Mesothelial cell of epicardium (in vitro differentiated cells): ENCODE data around the gene C19orf25. TPM values are rescaled to one million over a fixed set of nuclear protein-coding genes. Genes with fewer than 3 reads are reported as not detected.
A peak's percentile ranks its signal among the peaks of the same experiment; 100 is the strongest.

Source experiments
- DNase-seq, 2 experiments: peaks; one replicate each; pipeline ENCODE4 v3.0.0; 2021; ENCODE audit warnings: low spot score in 2 of 2; ENCODE audit not compliant: unreplicated experiment in 2 of 2
- H3K27ac Mint-ChIP-seq: 2 replicates; pipeline ENCODE4 v1.8.0; 2021; ENCODE audit warnings: mixed read lengths
- H3K27me3 Mint-ChIP-seq: 2 replicates; pipeline ENCODE4 v1.8.0; 2021; ENCODE audit warnings: low read depth, mixed read lengths
- H3K36me3 Mint-ChIP-seq: 2 replicates; pipeline ENCODE4 v1.8.0; 2021; ENCODE audit warnings: mixed read lengths
- H3K4me1 Mint-ChIP-seq: 2 replicates; pipeline ENCODE4 v1.8.0; 2021; ENCODE audit warnings: mixed read lengths
- H3K4me3 Mint-ChIP-seq: 2 replicates; pipeline ENCODE4 v1.8.0; 2021; ENCODE audit warnings: mild to moderate bottlenecking, moderate library complexity, mixed read lengths
- H3K9me3 Mint-ChIP-seq: 2 replicates; pipeline ENCODE4 v1.8.0; 2021; ENCODE audit warnings: mixed read lengths
- total RNA-seq: library from RNA; stranded (reverse); gene quantifications from 3 replicates; pipeline ENCODE4 v1.2.1, GENCODE V29; 2021
- TF ChIP-seq, protein P1 (sequence below): fragments of 200-600 bp; sonication (generic); IDR thresholded peaks from one replicate; pipeline ENCODE4 v1.5.0; 2021; ENCODE audit warnings: antibody characterized with exemption; ENCODE audit not compliant: unreplicated experiment

The C19orf25 gene
- total RNA-seq, 1 donor from 2014 or later, result 29.4 TPM

DNA sequence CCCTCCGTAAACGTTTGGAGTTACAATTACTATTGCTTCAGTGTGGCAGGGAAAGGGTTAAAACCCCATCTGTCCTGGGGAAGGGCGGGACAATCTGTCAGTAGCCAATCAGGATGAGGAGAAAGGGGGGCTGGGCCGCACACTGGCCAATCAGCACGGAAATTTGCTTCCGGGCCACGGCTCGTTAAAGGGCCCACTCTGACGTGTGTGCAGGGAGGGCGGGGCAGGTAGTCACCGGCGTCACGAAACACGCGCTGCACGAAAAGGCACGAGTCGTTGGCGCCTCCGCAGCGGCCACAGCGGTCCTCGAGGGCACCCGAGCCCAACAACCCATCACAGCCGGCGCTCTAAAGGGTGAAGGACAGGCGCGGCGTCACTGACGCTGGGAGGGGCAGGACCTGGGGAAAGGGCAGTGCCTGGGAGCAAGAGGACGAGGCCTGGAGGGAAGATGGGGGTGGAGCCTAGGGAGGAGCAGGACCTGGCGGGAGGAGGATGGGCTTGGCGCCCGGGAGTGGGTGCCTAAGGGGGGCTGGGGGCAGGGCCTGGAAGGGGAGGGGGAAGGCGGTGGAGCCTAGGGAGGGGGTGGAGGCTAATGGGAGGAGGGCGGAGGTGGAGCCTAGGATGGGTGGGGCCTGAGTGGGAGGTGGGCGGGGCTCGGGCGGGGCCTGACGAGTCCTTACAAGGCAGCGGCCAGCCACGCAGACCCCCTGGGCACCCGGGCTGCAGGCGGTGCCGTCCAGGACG lies 28.9 kb upstream of the C19orf25 start:
- TF ChIP-seq, protein P1, sequence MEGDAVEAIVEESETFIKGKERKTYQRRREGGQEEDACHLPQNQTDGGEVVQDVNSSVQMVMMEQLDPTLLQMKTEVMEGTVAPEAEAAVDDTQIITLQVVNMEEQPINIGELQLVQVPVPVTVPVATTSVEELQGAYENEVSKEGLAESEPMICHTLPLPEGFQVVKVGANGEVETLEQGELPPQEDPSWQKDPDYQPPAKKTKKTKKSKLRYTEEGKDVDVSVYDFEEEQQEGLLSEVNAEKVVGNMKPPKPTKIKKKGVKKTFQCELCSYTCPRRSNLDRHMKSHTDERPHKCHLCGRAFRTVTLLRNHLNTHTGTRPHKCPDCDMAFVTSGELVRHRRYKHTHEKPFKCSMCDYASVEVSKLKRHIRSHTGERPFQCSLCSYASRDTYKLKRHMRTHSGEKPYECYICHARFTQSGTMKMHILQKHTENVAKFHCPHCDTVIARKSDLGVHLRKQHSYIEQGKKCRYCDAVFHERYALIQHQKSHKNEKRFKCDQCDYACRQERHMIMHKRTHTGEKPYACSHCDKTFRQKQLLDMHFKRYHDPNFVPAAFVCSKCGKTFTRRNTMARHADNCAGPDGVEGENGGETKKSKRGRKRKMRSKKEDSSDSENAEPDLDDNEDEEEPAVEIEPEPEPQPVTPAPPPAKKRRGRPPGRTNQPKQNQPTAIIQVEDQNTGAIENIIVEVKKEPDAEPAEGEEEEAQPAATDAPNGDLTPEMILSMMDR, result no peak
- Mint-ChIP-seq H3K27ac (peak overlapping the region; percentile 97), H3K4me3 (peak overlapping the region; percentile 78), H3K9me3 (no peaks in the 10 kb centered on the region), H3K4me1 (peaks cover 21% of the 10 kb centered on the region), H3K27me3 (peaks cover 58% of the 10 kb centered on the region), H3K36me3 (no peaks in the 10 kb centered on the region)
- peak; percentile 82 to 94 for DNase-seq

DNA sequence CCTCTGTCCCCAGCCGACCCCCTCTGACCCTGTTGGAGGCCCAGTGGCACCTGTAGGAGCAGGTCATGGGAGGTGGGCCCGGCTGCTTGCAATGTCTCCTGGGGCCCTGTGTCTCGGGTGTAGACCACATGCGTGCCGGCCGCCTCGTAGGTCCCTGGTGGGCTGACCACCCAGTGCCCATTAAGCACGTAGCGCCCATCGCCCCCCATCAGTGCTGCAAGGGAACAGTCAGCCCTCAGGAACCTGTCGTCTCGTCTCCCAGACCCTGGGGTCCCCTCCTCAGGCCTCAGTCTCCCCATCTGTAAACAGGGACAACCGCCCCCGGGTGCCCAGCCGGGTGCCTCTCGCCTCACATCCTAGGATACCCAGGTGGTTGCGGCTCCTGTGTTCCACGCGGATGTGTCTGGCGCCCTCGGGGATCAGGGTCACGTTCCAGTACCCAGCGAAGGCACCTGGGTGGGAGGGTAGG lies 28.2 kb upstream of the C19orf25 start:
- Mint-ChIP-seq H3K36me3 (no peaks in the 10 kb centered on the region), H3K27ac (no peak overlapping the region), H3K4me3 (no peak overlapping the region), H3K4me1 (peaks cover 22% of the 10 kb centered on the region), H3K27me3 (peaks cover 56% of the 10 kb centered on the region), H3K9me3 (no peaks in the 10 kb centered on the region)
- no peak for DNase-seq
- TF ChIP-seq, protein P1, result no peak

DNA sequence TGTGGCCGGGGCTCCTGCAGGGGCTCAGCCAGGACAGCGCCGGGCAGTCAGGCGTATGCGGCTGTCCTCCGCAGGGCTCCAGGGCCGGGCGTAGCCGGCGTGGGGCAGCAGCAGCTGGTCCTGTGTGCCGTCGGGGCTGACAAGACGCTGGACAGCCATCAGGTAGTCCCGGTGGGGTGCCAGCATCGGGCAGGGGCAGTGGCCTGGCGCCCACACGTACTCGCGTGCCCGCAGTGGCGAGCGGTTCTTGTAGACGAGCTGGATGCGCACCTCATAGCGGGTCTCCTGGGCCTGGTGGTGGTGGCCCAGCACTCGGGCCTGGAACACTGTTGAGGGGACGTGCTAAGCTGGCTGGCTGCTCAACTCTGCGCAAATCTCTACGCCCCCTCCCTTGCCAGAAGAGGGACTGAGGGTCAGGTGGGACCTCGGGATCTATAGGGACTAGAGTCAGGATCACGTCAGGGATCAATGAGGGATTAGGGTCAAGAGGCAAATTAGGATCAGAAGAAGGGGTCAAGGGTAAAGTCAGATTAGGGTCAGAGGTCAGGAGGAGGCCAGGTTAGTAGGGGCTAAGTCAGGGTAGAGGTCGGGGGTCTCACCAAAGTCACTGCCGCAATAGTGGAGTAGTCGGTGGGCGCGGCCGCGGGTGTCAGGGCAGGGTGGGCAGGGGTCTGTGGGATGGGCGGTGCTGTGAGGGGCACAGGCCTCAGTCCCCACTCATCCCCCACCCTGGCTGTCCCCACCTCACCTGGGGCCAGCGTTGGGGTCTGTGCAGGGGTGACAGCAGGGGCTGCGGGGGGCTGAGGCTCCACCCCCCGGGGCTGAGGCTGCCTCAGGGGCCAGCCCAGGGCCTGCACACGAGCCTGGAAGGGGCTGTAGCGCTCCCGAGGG lies 27.2 kb upstream of the C19orf25 start:
- peak overlapping the region; percentile 15 for H3K27ac Mint-ChIP-seq
- no peak overlapping the region for H3K4me3 Mint-ChIP-seq
- no peaks in the 10 kb centered on the region for H3K36me3 Mint-ChIP-seq
- H3K9me3 Mint-ChIP-seq, result no peaks in the 10 kb centered on the region
- peaks cover 52% of the 10 kb centered on the region for H3K27me3 Mint-ChIP-seq
- DNase-seq, result no peak
- H3K4me1 Mint-ChIP-seq, result peaks cover 22% of the 10 kb centered on the region
- TF ChIP-seq, protein P1, result no peak

DNA sequence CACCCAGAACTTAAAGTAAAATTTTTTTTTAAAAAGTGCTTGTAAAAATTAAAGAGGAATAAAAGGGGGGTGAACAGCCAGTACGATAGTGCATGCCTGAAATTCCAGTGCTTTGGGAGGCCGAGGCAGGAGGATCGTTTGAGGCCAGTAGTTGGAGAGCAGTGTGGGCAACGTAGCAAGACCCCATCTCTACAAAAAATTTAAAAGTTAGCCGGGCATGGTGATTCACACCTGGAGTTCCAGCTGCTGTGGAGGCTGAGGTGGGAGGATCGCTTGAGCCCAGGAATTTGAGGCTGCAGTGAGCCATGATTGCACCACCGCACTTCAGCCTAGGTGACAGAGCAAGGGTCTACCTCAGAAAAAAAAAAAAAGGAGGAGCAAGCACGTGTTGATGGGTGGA lies 26.0 kb upstream of the C19orf25 start:
- no peaks in the 10 kb centered on the region for H3K9me3 Mint-ChIP-seq
- TF ChIP-seq, protein P1, result no peak
- H3K4me3 Mint-ChIP-seq, result no peak overlapping the region
- DNase-seq, result no peak
- no peak overlapping the region for H3K27ac Mint-ChIP-seq
- no peaks in the 10 kb centered on the region for H3K36me3 Mint-ChIP-seq
- H3K4me1 Mint-ChIP-seq, result peaks cover 18% of the 10 kb centered on the region
- peaks cover 45% of the 10 kb centered on the region for H3K27me3 Mint-ChIP-seq

DNA sequence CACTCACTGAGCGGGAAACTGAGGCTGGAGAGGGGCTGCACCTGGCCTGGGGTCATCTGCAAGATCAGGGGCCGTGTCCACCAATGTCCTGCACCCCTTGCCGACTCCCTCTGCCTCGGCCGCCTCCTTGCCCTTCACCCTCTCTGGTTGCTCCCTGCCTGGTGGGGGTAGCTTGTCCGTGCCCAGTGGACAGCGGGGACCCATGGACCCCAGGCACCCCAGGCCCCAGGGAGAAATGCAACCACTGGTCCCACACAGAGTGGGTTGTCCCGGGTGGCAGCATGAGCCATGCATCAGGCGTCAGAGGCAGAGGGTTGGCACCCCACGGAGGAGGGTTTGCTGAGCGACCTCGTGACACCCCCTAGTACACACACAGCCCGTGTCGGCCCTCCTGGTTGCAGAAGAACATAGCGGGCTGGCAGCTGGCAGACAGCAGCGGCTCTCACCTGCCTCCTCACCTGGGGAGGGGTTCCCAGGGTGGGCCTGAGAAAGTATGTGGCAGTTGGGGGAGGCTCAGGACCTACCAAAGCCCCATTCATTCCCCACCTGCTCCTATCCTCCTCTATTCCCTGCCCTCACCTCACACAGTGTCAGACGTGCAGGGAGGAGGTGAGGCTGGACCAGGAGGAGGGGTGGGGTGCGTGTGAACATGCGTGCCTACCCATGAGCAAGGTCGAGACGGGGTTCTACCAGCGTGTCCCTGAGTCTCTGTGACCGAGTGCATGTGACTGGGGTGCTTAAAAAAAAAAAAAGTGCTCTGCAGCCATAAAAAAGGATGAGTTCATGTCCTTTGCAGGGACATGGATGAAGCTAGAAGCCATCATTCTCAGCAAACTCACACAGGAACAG lies 25.1 kb upstream of the C19orf25 start:
- Mint-ChIP-seq H3K27ac (no peak overlapping the region), H3K36me3 (no peaks in the 10 kb centered on the region), H3K27me3 (peaks cover 41% of the 10 kb centered on the region), H3K9me3 (no peaks in the 10 kb centered on the region), H3K4me3 (no peak overlapping the region), H3K4me1 (peaks cover 12% of the 10 kb centered on the region)
- TF ChIP-seq, protein P1, result no peak
- DNase-seq, result no peak
